ENCODE data around the gene FAM222B.
A peak's percentile ranks its signal among the peaks of the same experiment; 100 is the strongest.
"Not testable (repeated sequence)": the region's sequence is repeated elsewhere in the genome, so short reads cannot be mapped to it uniquely, and the experiment has no call there.

Gene FAM222B

DNA sequence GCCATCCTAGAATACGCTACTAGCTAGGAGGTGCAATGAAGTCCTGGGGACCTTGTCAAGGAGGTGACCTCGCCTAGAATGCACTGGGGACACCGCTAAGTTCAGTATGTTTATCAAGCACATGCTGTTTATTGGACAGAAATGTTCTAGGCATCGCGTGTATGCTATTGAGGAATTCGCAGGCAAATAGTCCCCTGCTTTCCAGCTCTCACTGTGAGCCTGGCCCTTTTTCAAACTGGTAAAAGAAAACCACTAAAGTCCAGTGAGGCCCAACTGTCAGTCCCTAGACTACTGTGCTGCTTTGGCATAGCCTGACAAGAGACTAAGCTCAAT is 1.2 kb upstream of the FAM222B start:
- DNase-seq: no peak

GRCh38 chr17:28841901-28842281 is 699 bp downstream of the FAM222B start:
- DNase-seq: no peak

GRCh38 chr17:28839221-28839620 is 3.4 kb downstream of the FAM222B start:
- DNase-seq: no peak

- DNase-seq: not testable (repeated sequence)
Observed at GRCh38 chr17:28836541-28836940, 6.0 kb downstream of the FAM222B start.

DNA sequence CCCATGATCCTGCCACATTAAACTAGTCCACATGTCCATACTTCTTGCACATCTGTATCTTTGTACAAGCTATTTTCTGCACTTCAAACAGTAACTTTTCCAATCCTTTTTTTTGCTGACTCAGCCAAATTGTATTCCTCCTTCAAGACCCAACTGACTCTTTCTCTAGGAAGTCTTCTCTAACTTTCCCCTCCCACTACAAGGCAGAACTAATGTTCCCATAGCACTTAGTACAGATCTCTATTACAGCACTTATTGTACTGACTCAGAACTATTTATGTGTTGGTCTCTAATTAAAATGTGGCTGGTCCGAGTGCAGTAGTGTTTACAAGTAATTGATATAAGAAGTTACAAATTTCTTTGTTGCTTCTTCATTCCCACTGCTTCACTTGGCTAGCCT is 8.2 kb downstream of the FAM222B start:
- DNase-seq: no peak

- DNase-seq: no peak
Observed at GRCh38 chr17:28828294-28829040, 14.1 kb downstream of the FAM222B start.

DNA sequence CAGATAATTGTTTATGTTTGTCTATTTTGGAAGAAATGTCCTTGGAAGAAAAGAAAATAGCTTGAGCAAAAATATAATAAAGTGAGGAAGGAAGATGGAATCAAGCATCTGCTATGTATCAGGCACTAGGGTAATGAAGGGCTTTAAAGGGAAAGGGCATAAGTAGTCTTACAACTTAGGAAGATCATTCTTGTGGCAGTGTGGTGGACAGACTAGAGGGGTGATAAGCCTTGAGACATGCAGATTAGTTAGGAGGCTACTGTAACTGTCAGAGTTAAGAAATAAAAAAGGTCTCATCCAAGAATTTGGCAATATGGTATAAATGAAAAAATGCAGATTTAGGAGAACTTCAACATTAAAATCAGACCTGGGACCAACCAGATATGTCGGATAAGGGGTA is 14.9 kb downstream of the FAM222B start:
- DNase-seq: no peak

DNA sequence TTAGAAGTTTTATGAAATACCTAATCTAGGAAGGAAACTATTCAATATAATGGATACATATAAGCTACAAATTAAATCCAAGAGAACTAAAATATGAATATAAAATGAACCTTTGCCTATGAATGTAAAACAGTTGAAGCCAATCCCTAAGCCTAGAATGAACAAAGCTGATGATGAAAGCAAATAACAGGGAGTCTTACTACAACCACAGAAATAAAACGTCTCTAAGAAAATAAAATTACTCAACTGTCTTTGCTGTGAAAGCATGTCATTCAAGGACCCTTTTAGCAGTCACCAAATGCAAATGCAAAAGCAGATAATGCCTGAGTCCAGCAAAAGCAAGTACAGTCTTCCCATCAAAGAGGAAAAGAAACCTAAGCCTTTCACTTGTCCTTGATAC is 23.0 kb downstream of the FAM222B start:
- no peak for DNase-seq

DNA sequence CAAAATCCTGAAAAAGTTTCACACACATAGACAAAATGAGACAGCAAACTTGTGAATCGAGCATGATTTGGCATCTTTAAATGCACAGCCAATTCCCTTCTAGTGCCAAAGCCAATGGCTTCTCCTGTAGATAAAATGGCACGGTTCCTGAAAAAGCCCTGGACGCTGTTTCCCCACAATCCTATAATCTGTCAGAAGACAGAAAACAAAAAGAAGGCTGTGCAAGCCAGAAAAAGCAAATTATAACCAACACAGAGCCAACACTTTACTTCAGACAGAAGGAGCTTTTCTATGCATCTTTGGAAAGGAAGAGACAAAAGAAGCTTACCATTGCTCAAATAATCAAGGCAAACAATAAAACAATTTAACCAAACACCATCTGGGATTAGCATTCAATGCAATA is 23.8 kb downstream of the FAM222B start:
- peak in 8 of 58 donors; percentile 2 to 44 (median 16) for DNase-seq

GRCh38 chr17:28816540-28816939 is 26.1 kb downstream of the FAM222B start:
- DNase-seq: no peak

- peak in 1 of 58 donors; percentile 65 for DNase-seq
Observed at GRCh38 chr17:28812748-28813377, 29.7 kb downstream of the FAM222B start.

- peak; percentile 80 to 99 (median 96) for DNase-seq
Observed at GRCh38 chr17:28812091-28812747, 30.4 kb downstream of the FAM222B start.

DNA sequence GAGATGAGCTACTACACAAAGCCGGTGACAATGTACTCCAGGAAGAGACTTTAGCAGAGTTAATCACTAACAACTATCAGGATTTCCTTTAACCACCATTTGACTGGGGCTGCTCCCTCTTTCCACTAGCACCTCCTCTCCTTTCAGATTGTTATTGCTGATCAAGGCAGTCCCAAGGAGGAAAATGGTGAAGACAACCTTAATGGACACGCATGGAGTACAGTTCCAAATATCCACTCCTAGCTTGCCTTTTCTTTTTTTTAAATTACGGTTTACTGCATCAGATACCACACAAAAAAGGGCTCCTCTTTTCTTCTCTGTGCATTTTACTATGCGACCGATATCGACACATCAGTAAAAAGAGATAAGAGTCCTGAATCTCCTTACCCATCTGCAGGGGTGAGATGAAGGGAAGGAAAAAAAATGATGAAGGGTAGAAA is 30.9 kb downstream of the FAM222B start:
- peak in 2 of 58 donors; percentile 0 to 48 for DNase-seq

- no peak for DNase-seq
Observed at GRCh38 chr17:28810437-28810836, 32.2 kb downstream of the FAM222B start.

- peak in 5 of 58 donors; percentile 3 to 24 (median 13) for DNase-seq
Observed at GRCh38 chr17:28807925-28808634, 34.5 kb downstream of the FAM222B start.

DNA sequence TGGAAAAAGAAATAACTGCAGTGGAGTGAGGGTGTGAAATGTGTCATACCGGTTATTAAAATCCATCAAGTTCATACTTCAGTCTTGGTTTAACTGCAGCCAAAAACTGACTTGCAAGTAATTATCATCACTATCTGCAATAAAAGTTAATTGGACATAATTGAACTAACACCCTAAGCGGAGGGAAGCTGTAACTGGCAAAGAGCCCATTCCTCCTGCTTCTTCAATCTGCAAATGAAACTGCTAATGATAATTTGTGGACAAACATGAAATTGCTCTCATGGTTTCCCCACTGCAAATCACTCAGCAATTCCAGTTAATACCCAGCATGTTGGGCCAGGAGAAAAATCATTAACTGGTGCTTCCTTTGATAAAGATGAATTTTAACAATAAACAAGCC is 46.5 kb downstream of the FAM222B start:
- no peak for DNase-seq

DNA sequence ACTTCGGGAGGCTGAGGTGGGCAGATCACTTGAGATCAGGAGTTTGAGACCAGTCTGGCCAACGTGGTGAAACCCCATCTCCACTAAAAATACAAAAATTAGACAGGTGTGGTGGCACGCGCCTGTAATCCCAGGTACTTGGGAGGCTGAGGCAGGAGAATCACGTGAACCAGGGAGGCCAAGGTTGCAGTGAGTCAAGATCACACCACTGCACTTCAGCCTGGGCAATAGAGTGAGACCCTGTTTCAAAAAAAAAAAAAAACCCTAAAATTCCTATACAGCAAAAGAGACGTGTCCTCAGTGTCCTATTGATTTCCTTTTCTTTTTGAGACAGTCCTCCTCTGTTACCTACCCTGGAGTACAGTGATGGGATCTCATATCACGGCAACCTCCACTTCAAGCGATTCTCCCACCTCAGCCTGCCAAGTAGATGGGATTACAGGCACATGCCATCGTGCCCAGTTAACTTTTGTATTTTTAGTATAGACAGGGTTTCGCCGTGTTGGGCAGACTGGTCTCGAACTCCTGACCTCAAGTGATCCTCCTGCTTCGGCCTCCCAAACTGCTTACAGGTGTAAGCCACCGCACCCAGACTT is 47.6 kb downstream of the FAM222B start:
- DNase-seq: not testable (repeated sequence)

DNA sequence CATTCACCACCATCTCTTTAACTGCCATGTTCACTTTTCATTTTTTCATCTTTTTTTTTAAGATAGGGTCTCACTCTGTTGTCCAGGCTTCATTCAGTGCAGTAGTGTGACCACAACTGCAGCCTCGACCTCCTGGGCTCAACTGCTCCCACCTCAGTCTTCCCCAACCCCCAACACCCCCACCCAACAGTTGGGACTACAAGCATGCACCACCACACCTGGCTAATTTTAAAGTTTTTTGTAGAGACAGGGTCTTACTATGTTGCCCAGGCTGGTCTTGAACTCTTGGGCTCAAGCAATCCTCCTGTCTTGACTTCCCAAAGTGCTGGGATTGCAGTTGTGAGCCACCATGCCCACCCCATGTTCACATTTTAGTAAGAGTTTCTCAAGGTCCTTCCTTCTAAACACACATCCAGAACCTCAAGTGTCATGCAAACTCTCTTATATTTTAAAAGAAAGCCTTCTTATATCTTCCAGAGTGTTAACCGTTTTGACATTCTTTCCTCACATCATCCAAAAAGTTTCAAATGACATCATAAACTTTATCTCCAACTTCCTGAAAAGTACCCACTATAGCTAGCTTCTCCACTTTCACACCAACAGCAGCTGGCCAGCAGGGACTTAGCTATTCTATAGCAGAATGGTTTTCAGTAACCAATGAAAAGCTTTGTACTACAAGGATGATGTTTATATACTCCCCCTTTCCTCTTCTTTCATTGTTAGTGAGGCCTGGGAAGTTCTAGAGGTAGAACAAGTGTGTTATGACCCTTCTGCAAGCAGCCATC is 49.5 kb downstream of the FAM222B start:
- no peak for DNase-seq

DNA sequence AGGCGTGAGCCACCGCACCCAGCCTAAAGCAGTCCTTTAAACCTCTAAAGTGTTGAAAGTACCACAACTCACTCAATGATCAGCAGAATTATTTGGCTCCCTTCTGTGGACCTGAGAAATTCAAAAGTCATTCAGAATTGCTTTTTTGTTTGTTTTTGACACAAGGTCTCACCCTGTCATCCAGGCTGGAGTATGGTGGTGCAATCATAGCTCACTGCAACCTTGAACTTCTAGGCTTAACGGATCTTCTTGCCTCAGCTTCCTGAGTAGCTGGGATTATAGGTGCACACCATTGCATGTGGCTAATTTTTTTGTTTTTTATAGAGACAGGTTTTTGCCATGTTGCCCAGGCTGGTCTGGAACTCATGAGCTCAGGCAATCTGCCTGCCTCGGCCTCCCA is 54.5 kb downstream of the FAM222B start:
- no peak for DNase-seq

- no peak for DNase-seq
Observed at GRCh38 chr17:28783161-28783560, 59.4 kb downstream of the FAM222B start.

GRCh38 chr17:28779601-28780000 is 63.0 kb downstream of the FAM222B start:
- DNase-seq: not testable (repeated sequence)

All from anterior cingulate cortex (tissue), 58 donors.